ENCODE measurements around the gene TRPM3.

GRCh38 chr9:70589571-70590314 lies 531.7 kb downstream of the TRPM3 start:
- no peak for TF ChIP-seq CTCF (IDR thresholded peaks at IDR 0.05)
- TF ChIP-seq TCF7L2 (IDR thresholded peaks at IDR 0.05; ENCODE audit: low read depth, low read length), result no peak
- TF ChIP-seq POLR2AphosphoS5 (IDR thresholded peaks at IDR 0.05; ENCODE audit: low read depth, low read length), result no peak
- TF ChIP-seq SIN3A (IDR thresholded peaks at IDR 0.05; ENCODE audit: borderline replicate concordance, insufficient read depth, low read depth, low read length), result no peak

Measured in Panc1 (cell line).